ENCODE data around the gene NHEJ1.
A peak's percentile ranks its signal among the peaks of the same experiment; 100 is the strongest.

Gene NHEJ1

DNA sequence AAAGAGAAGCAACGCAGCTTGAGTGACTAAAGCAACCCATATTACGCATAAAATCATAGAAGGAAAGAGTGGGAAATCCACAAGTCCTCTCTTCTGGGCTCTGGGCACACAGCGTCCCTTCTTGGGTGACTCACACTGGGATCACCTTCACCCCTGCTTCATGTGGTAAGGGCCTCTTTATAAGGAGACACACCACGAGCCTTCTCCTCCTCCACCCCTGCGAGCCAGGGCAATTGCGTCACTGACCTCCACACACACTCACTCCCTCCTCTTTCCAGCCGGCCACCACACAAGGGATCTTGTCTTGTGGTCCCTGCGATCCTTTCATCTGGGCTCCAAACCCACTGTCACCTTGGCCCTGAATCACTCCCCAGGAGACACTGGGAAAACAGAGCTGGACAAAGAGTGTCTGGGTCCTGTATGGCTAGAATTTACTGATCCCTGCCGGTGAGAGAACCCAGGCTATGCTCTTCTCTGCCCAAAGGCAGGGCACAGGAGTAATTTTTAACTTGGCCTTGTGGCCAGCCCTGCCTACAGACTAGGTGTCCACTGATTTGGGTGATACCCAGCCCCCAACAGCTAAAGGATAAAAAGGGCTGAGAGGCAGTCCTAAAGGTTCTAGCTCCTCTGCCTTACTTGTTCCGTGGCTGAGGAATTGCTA is 35.3 kb downstream of the NHEJ1 start:
- DNase-seq (ENCODE audit: low spot score) (peak; percentile 85), FAIRE-seq (no peak)

DNA sequence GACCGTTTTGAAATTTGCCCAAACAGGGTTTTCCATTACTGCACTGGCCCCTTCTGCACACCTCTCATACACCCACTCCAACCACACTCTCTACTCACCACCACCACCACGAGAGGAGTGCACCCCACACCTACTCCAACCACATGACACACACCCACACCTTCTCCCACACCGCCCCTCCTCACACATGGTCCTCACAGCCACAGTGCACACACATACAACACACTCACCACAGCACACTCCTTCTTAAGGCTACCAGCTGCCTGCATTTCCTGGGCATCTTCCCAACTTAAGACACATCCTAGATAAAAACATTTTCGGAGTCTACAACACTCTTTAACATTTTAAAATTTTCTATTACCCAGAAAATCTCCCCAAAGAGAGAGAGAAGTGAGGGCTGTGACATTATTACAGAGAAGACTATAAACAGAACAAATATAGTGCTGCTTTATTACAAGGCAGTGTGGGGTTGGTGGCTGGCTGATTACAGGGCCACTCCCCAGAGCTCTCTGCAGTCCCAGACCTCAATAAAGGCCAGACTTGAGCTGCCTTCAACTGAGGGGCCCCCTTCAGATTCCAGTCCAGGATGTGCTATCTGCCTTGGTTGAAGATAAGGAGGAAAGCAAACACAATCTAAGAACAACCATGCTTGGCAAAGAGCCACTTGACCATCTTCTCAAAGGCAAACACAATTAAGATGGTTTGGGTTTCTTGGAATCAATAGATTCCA is 36.1 kb downstream of the NHEJ1 start:
- peak; percentile 56 for FAIRE-seq
- DNase-seq (ENCODE audit: low spot score), result no peak

DNA sequence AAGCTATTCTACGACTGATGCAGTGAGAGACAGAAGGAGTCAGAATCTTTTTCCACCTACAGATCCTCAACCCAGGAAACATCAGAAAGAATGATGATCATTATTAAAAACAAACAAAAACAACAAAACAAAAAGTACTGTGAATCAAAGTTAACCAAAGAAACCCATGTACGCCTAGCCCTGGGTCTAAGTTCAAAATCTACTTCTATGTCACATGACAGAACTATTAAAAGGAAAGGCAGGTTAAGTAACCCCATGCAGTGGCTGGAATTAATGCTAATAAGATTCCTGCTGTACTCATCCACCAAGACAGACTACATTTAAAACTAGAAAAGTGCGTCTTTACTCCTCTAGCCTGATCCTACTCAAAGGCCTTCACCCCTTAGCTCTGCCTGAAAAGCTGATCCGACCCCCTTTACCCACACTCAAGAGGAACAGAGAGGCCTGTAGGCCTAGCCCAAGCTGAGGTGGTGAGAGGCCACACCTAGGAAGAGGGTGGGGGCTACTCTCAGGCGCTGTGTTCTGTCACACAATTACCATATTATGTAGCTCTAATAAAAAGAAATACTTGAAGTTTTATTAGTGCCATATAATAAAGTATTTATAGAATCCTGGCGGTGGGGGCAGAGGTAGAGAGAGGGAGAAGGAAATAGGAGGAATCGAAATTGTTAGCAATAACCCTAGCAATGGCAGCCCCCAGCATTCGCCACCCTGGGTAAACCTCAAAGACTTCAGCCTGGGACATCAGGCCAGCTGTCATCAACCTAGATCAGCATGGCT is 37.1 kb downstream of the NHEJ1 start:
- no peak for FAIRE-seq
- DNase-seq (ENCODE audit: low spot score), result no peak

DNA sequence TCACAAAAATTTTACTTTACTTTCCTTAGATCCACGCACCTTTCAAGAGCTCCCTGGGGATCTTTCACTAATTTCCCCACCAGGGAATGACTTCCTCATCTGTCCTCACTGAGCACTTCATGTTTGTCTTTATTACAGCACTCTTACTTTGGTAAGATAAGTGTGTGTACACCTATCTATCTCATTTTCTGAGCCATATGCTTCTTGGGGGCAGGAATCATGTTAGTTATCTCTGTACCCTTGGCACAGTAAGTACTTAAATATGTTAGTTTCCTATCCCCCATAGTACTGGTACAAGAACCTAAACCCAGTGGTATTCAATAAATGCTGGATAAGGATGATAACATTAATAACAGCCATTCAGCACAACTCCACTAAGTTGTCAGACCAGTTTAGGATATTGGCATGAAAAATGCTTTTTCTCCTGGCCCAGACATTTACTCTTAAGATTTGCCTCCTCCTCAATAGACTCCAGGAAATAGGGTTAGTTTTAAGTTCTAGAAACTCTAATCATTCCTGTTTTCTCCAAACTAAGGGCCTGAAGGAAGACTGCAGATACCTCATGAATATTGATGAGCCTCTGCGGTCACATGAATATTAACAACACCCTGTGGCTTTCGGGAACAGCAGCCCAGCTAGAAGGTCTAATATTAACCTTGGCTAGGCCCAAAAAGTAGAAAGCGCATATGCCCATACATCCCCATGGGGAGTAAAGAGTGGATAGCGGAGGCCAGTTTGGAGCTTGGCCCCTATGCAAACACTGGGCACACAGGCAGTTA is 38.2 kb downstream of the NHEJ1 start:
- no peak for DNase-seq (ENCODE audit: low spot score)

DNA sequence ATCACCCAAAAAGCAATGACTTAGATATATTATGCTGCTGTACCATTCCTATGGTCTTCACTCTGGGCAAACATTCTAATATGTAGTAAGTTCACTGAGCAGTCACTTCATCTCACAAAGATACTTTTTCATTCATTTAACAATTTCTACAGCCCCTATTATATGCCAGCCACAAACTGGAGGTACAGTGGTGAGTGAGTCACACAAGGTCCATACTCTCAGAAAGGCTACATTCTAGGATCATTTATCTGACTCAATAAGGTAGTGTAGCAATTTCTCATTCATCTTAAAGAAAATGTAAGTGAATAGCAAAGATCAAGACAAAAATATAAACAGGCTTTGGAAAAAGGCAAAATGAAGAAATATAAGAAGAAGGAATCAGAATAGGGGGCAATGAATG is 40.5 kb downstream of the NHEJ1 start:
- DNase-seq (ENCODE audit: low spot score) (no peak), FAIRE-seq (no peak)

More for the DNA sequence above, 38.2 kb downstream of the NHEJ1 start:
- no peak for FAIRE-seq

DNA sequence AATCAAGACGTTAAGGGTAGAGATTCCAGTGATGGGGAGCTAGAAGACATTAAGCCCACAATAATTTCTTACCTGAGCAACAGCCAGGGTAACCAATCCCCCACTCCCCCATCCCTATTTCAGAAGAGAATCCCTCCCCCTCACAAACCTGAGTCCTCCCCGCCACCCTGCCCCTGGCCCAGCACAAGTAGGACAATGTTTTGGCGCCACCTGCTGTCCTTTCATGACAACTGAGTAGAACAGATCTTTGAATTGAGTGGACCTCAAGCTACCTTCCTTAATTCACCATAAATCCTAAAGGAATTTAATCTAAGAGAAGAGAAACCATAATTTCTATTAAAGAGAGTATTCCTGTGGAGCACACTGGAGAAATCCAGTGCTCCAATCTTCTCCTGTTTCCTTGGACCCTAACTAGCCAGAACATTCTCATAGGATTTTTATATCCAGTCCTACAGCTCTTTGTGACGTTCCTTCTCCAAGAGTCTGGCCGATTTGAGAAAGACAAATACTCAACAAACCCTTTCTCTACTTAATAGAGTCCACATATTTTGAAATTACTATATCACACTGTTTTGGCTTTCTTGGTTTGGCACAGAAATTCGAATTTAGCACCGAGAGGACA is 41.1 kb downstream of the NHEJ1 start:
- DNase-seq (ENCODE audit: low spot score), result peak; percentile 62
- FAIRE-seq, result no peak

DNA sequence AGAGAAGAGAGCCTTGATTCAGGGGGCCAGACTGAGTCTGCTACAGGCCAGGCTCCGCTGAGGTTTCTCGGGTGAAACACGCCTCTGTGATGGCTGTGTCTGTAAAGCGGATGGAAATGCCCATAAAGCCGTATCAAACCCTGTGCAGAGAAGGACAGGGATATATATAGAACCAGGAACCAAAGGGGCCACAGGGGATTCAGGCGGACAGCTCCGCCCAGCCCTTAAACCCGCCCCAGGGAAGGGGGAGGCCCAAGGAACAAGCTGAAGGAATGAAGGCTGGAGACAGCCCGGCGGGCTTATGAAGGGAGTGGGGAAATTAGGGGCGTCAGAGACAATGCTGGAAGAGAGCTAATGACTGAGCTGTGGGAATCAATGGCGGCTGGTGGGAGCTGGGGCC is 42.1 kb downstream of the NHEJ1 start:
- no peak for FAIRE-seq
- no peak for DNase-seq (ENCODE audit: low spot score)

DNA sequence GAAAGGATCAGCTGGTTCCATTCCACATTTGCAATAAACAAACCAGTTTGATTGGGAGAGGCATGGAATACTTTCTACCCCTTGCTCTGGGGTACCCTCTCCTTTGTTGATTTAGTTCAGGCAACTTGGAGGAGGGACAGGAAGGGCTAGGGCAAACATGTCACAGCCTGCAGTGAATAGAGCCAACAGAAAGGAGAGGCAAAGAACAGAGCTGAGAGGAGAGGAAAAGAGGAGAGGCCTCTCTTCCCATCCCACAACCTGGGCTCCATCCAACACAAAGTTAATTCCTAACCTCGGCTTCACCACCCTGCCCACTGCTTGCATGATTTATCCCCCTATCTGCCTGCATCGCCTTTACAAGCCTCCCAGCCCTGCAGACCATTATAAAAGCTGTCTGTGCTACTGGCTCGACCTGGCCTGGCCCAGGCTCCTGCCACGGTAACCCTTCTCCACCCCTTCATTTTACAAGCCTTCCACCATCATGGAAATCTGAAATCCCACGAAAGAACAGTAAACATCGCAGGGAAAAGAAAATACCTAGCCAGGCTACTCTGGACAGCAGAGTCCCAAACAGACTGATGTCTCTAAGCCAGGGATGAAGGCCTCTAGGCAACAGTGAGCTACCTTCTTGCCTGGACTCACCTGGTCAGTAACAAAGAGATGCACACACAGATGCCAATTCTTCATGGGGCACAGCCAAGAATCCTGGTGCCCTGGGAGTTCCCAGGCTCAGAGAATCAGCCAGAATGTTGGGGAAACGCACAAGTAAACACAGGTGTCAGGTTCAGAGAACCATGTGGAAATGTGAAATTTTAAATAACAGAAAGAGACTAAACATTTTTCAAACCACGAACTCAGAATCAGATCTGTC is 43.6 kb downstream of the NHEJ1 start:
- no peak for DNase-seq (ENCODE audit: low spot score)
- FAIRE-seq, result no peak

DNA sequence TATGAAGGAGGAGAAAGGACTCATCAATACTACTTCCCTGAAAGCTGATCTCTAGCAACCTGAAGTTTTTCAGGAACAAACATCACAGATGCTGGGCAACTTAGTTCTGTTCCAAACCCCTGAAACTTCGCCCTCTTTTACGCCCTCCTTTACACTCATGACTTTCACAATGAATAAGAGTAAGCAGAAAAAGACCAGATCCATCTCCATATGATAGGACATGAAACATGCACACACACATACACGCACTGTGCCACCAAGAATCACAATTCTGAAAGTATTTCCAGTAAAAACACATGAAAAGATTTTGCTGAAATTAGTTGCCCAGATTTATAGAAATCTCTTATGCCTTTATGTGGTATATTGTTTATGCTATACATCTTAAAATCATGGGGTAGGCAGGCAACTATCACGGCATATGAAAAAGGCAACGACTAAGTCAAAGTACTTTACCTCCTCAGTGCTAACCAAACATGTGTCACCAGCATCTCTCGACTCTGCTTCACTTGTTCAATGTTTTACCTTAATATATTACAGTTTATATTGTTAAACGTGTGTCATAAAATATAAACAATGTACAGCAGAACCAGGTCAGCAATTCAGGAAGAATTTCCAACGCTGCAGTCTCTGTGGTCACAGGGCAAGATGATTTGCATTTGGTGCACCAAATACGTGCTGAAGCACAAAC is 47.8 kb downstream of the NHEJ1 start:
- FAIRE-seq (no peak), DNase-seq (ENCODE audit: low spot score) (no peak)

DNA sequence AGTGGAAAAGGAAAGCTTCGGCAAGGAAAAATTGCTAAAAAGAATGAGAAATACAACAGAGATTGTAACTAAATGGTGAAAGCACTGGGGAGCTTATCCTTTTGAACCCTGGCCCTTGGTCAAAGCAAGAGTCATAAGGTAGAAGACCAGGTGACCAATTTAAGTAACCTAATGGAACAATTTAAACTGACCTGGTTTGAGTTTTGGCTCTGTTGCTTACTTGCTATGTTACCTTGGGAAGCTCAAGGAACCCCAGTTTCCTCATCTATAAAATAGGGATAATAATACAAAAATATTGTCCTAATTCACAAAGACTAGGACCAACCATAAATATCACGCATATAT is 48.6 kb downstream of the NHEJ1 start:
- no peak for FAIRE-seq
- no peak for DNase-seq (ENCODE audit: low spot score)

DNA sequence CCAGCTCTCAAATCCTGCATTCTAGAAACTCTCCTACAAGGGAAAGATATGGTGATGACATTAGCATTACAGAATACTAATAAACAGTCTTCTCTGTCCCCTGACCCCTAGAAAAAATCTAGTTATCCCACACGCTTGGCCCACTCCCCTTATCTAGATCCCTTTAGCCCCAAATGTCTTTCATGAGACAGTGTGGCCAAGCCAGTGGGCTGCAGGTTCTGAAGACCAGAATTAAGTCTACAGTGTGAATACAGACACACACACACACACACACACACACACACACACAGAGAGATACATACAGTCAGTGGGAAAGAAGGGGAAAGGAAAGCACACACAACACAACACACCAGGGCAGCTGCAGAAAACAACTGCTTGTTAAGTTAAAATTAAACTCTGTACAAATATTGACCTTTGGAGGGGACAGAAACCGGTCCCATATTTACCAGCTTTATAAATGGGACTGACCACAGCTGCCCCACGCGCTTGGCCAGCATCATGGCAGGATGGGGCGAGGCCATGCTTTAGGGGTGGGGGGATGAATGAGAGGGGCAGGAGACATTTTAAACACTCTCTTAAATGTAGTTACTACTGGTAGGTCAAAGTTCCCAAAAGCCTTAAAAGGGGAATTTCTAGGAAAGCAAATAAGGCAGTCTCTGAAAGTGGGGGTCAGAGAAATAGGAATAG is 49.1 kb downstream of the NHEJ1 start:
- no peak for FAIRE-seq
- DNase-seq (ENCODE audit: low spot score), result no peak

DNA sequence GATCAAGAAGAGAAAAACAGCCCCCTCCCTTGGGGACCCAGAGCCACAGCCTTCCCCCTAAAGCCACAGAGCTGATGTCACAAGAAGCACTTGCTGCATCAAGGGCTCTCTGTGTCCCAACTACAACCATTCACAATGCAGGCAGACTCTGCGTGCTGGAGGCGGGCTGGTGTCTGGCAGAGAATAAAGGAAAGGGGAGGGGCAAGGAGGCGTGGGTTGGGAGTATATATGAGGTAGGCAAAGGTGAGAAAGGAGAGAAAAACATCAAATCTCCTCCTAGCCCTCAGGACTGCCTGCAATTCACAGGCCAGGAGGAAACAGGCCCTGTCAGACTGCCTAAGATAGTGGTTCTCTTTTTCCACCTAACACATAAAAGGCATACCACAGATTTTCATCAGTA is 51.1 kb downstream of the NHEJ1 start:
- FAIRE-seq, result no peak
- no peak for DNase-seq (ENCODE audit: low spot score)

DNA sequence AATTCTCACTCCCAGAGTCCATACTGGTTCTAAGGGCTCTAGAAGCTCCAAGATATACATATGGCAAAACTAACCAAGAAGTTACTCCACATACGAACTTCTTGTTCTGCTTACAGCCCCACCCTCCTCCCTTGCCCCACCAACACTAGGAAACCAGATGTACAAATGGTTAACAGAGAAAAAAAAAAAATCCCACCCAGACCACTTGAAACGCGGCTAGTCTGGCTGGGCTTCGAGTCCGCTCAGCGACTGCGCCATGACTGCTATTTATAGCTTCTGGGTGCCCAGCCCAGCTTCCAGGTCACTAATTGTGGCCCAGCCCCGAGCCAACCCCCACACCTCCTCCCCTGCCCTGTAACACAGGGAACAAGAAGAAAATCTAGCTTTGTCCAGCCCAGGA is 52.9 kb downstream of the NHEJ1 start:
- no peak for DNase-seq (ENCODE audit: low spot score)
- FAIRE-seq, result no peak

DNA sequence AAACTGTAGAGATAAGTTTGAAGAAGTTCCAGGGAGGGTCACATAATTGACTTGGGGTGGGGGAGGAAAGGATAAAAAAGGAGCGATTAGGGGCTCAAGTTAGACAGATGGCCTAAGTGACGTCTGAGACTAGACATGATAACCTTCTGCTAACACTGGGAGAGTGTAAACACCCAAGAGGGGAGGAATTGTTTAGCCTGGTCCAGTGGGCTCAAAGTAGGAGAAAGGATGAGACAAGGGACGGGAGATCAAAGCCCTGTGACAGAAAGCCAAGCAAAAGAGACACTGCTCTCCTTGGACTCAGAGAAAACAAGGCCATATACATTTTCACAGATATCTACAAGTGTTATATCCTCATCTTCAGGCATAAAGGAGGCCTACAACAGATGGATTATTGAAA is 54.4 kb downstream of the NHEJ1 start:
- no peak for DNase-seq (ENCODE audit: low spot score)
- FAIRE-seq, result no peak

DNA sequence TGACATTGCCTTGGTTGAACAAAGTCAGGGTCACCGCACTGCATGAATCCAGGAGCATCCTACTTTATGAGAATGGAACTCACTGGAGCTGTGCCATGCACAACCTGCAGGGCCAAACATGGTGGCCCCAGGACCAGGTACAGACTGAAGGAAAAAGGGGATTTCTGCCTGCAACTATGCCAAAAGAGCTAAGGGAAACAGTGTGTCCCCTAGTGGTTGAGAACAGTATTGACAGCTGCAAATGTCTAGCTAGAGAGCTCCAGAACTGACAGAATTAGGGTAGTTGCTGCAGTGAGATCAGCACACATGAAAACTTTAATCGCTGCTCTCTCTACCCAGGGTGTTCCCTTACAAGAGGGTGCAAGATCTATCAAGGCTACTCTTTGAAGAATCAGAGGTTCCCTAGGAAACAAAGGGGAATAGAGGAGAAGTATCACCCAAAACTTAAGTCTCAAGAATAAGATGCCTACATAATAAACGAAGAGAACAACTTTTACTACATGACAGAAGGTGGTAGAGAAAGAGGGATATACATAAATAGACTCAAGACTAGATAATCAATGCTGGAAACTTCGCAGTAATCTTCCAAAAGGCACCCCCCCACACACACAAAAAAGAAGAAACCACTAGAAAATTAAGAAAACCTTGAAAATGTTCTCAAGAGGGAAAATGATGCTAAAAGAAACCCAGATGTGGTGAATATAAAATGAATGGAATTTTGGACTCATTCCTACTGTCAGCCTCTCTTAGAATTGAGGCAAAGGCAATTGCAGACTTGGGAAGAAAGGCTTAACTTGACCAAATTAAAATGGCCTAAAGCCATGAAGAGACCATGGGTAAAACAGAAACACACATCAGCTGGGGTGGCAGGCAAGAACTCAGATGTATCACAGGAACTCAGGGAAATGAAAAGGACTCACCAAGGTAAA is 56.2 kb downstream of the NHEJ1 start:
- DNase-seq (ENCODE audit: low spot score), result peak; percentile 61
- no peak for FAIRE-seq

DNA sequence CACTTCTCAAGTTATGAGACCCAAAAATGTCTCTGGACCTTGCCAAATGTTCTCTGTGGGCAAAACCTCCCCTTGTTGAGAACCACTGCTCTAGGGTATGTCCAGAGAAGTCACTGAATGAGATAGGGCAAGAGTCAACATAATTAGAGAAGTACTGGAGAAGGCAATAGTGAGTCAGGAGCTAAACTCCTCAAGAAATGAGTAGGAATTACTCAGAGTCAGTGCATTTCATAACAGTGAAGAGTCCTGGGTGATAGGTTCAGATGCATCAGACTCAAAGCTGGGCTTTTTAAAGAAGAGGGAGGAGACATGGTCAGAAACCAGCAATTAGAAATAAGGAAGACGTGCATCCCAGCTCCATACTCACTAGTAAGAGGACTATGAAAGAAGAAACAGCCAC is 61.3 kb downstream of the NHEJ1 start:
- FAIRE-seq (no peak), DNase-seq (ENCODE audit: low spot score) (no peak)

DNA sequence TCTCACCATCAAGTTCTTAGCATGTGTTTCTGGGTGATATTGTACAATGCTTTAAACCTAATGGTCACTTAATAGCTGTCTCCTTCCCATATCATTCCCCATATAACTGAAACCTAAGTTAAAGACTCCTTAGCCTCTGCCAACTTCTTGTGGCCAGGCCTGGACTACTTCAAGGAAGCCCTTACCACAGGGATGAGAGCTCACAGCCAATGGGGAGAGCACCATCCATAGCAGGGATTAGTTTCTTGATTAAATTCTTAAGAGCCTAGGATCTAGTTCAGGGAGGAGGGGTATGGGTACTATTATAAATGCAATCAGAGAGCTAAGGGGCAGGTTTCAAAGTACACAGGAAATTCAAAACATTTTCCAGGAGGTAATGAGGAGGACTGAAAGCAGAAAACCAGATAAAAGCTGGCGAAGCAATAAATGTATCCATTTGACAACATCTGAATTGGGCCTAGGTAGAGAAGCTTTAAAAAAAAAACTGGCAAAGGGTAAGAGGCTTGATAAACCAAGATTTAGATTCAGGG is 65.1 kb downstream of the NHEJ1 start:
- no peak for FAIRE-seq
- no peak for DNase-seq (ENCODE audit: low spot score)

DNA sequence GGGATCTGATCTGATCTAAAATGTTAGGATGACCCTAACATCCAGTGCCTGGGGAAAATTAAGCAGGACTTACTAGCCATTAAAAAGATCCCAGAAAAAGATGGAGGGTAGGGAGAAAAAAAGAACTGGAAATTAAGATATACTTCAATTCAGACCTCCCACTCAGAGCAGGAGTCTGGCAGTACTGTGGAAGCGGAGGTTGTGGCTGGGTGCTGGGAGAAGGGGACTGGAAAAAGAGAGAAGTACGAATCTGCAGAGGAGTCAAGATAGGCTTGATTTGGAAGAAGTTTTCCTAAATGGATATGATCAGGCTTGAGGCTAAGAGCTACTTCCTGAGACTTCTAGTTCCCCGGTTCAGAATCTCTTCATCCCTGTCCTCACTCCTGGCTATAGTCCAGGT is 66.4 kb downstream of the NHEJ1 start:
- FAIRE-seq (no peak), DNase-seq (ENCODE audit: low spot score) (no peak)

All from urothelium cell line (cell line).